ENCODE measurements around the gene UHRF2. TPM values are rescaled to one million over a fixed set of nuclear protein-coding genes. Genes with fewer than 3 reads are reported as not detected.
"Not testable (repeated sequence)": the region's sequence is repeated elsewhere in the genome, so short reads cannot be mapped to it uniquely, and the experiment has no call there.

Gene UHRF2
- total and polyA plus RNA-seq, 2 donors (not counting 3 experiments of a cell fraction or from before 2014, with no cell fraction given): 63.5 to 101 TPM

GRCh38 chr9:6368831-6369230 lies 44.2 kb upstream of the UHRF2 start:
- TF ChIP-seq FOS (IDR thresholded peaks at IDR 0.05; ENCODE audit: borderline replicate concordance, insufficient read depth, low read length) (no peak), JUN (IDR thresholded peaks at IDR 0.05; ENCODE audit: borderline replicate concordance, insufficient read depth, insufficient read length, low read depth) (no peak), MYC (IDR thresholded peaks at IDR 0.05; ENCODE audit: low read depth, low read length) (no peak), POLR2A (IDR thresholded peaks at IDR 0.05; ENCODE audit: low read depth, low read length) (no peak), POLR2AphosphoS5 (IDR thresholded peaks at IDR 0.05; ENCODE audit: insufficient read depth, low read depth, low read length) (no peak), MAX (IDR thresholded peaks at IDR 0.05; ENCODE audit: insufficient read depth, insufficient read length) (no peak), GATA2 (IDR thresholded peaks at IDR 0.05; ENCODE audit: insufficient read depth, insufficient read length, low read depth, low read length) (no peak), CTCF (IDR thresholded peaks at IDR 0.05; ENCODE audit: extremely low read depth in 1 of 2, insufficient read depth in 1 of 2, low read depth in 1 of 2, low read length in 2 of 2) (no peak), EZH2 (IDR thresholded peaks at IDR 0.05; ENCODE audit: borderline replicate concordance, low read depth, low read length, severe bottlenecking) (no peak)
- Histone ChIP-seq H3K4me1 (ENCODE audit: control insufficient read depth, extremely low read depth, insufficient read depth, low read length) (no peaks in the 10 kb centered on the region), H4K20me1 (replicated peaks; ENCODE audit: control insufficient read depth, extremely low read depth, insufficient read depth, low read length) (no peaks in the 10 kb centered on the region), H3K27me3 (ENCODE audit: control insufficient read depth in 2 of 2, insufficient read depth in 2 of 2, low read length in 2 of 2) (no peaks in the 10 kb centered on the region), H3K9me3 (replicated peaks; ENCODE audit: control insufficient read depth, insufficient read depth, low read length) (no peaks in the 10 kb centered on the region), H3K36me3 (ENCODE audit: control insufficient read depth in 2 of 2, extremely low read depth in 1 of 2, insufficient read depth in 2 of 2, low read length in 2 of 2) (no peaks in the 10 kb centered on the region), H3K9me1 (replicated peaks; ENCODE audit: control insufficient read depth, extremely low read depth, insufficient read depth, low read length) (no peaks in the 10 kb centered on the region), H3K9ac (replicated peaks; ENCODE audit: extremely low read depth, insufficient read depth, low read length) (no peak overlapping the region), H3K4me3 (replicated peaks in 1 of 3; ENCODE audit: insufficient read depth in 1 of 3, low read depth in 1 of 3, low read length in 3 of 3) (no peak overlapping the region), H3K27ac (ENCODE audit: insufficient read depth, low read depth, low read length) (no peak overlapping the region), H2AFZ (ENCODE audit: low read depth, low read length) (no peak overlapping the region), H3K79me2 (ENCODE audit: control insufficient read depth, insufficient read depth, low read length) (no peaks in the 10 kb centered on the region), H3K4me2 (ENCODE audit: insufficient read depth, low read length) (no peak overlapping the region)
- intact Hi-C loops (cut with micrococcal nuclease) (no loop called here), dilution Hi-C loops (cut with MboI; ENCODE audit: extremely low pct_ligation_motif_present, low sequenced_read_pairs) (no loop called here)
- DNase-seq (ENCODE audit: low read depth, low spot score): no peak
- FAIRE-seq: no peak
- ChIA-PET POLR2A (no interaction called here), CTCF (no interaction called here)
- no TSS peak for BruUV-seq (replicated peaks)

GRCh38 chr9:6381477-6382012 lies 31.5 kb upstream of the UHRF2 start:
- CTCF ChIA-PET; FAIRE-seq; H3K27ac ChIP-seq (ENCODE audit: insufficient read depth, low read depth, low read length); H4K20me1 ChIP-seq (replicated peaks; ENCODE audit: control insufficient read depth, extremely low read depth, insufficient read depth, low read length); H3K4me1 ChIP-seq (ENCODE audit: control insufficient read depth, extremely low read depth, insufficient read depth, low read length); POLR2A ChIA-PET; H3K9me1 ChIP-seq (replicated peaks; ENCODE audit: control insufficient read depth, extremely low read depth, insufficient read depth, low read length); H3K27me3 ChIP-seq (ENCODE audit: control insufficient read depth in 2 of 2, insufficient read depth in 2 of 2, low read length in 2 of 2); H3K79me2 ChIP-seq (ENCODE audit: control insufficient read depth, insufficient read depth, low read length); DNase-seq (ENCODE audit: low read depth, low spot score); BruUV-seq (replicated peaks); intact Hi-C loops (cut with micrococcal nuclease); H3K9ac ChIP-seq (replicated peaks; ENCODE audit: extremely low read depth, insufficient read depth, low read length); H3K36me3 ChIP-seq (ENCODE audit: control insufficient read depth in 2 of 2, extremely low read depth in 1 of 2, insufficient read depth in 2 of 2, low read length in 2 of 2); H3K4me2 ChIP-seq (ENCODE audit: insufficient read depth, low read length); H3K9me3 ChIP-seq (replicated peaks; ENCODE audit: control insufficient read depth, insufficient read depth, low read length); H3K4me3 ChIP-seq (replicated peaks in 1 of 3; ENCODE audit: insufficient read depth in 1 of 3, low read depth in 1 of 3, low read length in 3 of 3); H2AFZ ChIP-seq (ENCODE audit: low read depth, low read length); dilution Hi-C loops (cut with MboI; ENCODE audit: extremely low pct_ligation_motif_present, low sequenced_read_pairs): not testable (repeated sequence)
